Measurements from ENCODE around the gene SPAG9.

The SPAG9 gene, protein sequence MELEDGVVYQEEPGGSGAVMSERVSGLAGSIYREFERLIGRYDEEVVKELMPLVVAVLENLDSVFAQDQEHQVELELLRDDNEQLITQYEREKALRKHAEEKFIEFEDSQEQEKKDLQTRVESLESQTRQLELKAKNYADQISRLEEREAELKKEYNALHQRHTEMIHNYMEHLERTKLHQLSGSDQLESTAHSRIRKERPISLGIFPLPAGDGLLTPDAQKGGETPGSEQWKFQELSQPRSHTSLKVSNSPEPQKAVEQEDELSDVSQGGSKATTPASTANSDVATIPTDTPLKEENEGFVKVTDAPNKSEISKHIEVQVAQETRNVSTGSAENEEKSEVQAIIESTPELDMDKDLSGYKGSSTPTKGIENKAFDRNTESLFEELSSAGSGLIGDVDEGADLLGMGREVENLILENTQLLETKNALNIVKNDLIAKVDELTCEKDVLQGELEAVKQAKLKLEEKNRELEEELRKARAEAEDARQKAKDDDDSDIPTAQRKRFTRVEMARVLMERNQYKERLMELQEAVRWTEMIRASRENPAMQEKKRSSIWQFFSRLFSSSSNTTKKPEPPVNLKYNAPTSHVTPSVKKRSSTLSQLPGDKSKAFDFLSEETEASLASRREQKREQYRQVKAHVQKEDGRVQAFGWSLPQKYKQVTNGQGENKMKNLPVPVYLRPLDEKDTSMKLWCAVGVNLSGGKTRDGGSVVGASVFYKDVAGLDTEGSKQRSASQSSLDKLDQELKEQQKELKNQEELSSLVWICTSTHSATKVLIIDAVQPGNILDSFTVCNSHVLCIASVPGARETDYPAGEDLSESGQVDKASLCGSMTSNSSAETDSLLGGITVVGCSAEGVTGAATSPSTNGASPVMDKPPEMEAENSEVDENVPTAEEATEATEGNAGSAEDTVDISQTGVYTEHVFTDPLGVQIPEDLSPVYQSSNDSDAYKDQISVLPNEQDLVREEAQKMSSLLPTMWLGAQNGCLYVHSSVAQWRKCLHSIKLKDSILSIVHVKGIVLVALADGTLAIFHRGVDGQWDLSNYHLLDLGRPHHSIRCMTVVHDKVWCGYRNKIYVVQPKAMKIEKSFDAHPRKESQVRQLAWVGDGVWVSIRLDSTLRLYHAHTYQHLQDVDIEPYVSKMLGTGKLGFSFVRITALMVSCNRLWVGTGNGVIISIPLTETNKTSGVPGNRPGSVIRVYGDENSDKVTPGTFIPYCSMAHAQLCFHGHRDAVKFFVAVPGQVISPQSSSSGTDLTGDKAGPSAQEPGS (N-terminal part only)

DNA sequence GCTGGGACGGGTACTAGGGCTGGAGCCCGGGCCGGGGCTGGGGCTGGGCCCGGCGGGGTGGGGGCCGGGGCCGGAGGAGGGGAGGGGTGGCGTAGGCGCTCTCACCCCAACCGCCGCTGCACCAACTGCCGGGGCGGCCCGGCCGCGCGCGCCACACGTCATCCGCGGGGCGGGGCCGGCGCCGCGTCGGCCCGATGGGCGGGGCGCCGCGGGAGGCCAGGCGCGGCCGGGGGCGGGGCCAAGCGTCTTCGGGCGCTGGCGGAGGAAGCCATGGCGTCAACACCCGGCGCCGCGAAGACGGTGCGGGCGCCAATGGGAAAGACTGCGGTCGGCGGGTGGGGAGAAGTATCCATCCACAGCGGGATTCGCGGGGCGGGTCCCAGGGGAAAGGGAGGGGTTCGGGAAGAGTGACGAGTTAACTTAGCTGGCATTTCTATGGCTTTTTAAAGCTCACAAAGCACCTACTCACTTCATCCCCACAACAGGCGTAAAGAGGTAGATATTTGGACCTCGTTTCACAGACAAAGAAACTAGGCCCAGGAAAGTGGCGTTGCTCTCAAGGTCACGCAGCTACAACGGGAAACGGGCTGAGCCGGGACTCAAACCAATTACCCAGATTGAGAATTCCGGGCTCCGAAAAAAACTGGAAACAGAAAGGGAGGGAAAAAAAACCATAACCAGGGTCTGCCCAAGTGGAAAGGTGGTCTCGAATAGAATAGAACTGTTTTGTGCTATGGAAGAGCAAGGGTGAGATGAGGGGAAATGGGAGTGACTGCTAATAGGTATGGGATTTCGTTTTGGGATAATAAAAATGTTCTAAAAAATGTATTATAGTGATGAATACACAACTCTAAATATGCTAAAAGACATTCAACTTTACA, at the start of gene SPAG9:
Gene SPAG9 (minus strand): TSS at position 130 of the 881 bp plus-strand sequence. CDS start 212 bp downstream, outside the sequence.
- no peaks in the 10 kb centered on the region for H3K27me3 ChIP-seq (ENCODE audit: insufficient read depth, low read length)
- peak within 1 kb of the TSS; percentile 97 for H3K4me3 ChIP-seq (ENCODE audit: low read length)
- H3K4me1 ChIP-seq (ENCODE audit: insufficient read depth, low read length) = peaks cover 3% of the 10 kb centered on the region; the same call in 1 of the 2 replicates
- no peaks in the 10 kb centered on the region for H3K9me3 ChIP-seq (ENCODE audit: insufficient read depth, low read depth, low read length)
- H3K27ac ChIP-seq (ENCODE audit: low read length) = peak within 1 kb of the TSS; percentile 94
- H3K9ac ChIP-seq (ENCODE audit: low read depth, low read length) = peak within 1 kb of the TSS; percentile 92
- no peaks in the 10 kb centered on the region for H3K36me3 ChIP-seq (ENCODE audit: insufficient read depth, low read depth, low read length)

- H3K9ac ChIP-seq (ENCODE audit: low read depth, low read length) = no peak overlapping the region
- no peaks in the 10 kb centered on the region for H3K9me3 ChIP-seq (ENCODE audit: insufficient read depth, low read depth, low read length)
- H3K4me1 ChIP-seq (ENCODE audit: insufficient read depth, low read length) = 0 out of 2 replicates have a peak, but pooled peaks cover 4% of the 10 kb centered on the region
- H3K27ac ChIP-seq (ENCODE audit: low read length) = no peak overlapping the region
- peaks cover 56% of the 10 kb centered on the region for H3K36me3 ChIP-seq (ENCODE audit: insufficient read depth, low read depth, low read length)
- no peak overlapping the region for H3K4me3 ChIP-seq (ENCODE audit: low read length)
- no peaks in the 10 kb centered on the region for H3K27me3 ChIP-seq (ENCODE audit: insufficient read depth, low read length)
These were observed 48.7 kb upstream of the SPAG9 start for GRCh38 chr17:51169340-51169739.

DNA sequence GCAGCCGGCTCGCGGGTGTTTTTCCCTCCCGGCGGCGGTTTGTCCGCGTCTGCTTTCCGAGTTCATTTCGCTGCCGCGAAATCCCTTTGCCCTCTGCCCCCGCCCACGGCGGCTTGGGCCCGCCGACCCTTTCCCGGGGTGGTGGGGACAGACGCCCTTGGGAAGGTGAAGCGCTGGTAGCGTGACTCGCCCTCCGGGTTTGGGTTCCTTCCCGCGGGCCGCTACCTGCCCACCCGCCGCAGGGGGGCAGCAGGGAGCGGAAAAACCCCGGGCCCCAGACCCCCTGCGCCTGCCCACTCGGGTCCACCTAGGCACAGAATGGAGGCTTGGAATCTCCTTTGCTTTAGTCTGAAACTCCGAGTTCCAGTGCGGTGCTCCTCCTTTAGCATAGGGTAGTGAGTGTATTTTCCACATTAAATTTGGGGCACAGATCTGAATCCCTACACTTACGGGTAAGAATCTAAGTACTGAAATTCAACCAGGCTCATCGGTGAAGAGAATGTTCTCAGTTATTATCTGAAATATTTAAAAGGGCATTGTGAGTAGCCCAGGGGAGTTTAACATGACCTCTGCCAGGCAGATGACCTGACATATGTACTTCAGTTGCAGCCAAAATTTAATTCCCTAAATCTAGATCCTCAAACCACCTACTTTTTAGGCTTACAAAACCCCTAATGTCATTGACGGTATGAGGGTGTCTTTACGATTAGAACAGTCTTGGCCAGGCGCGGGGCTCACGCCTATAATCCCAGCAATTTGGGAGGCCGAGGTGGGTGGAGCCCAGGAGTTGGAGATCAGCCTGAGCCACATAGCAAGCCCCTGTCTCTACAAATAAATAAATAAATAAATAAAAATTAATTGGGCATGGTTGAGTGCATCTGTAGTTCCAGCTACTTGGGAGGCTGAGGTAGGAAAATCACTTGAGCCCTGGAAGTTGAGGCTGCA, 46.6 kb upstream of the SPAG9 start:
- H3K9ac ChIP-seq (ENCODE audit: low read depth, low read length) = peak overlapping the region; percentile 96
- no peaks in the 10 kb centered on the region for H3K9me3 ChIP-seq (ENCODE audit: insufficient read depth, low read depth, low read length)
- no peak overlapping the region for H3K27ac ChIP-seq (ENCODE audit: low read length)
- H3K4me3 ChIP-seq (ENCODE audit: low read length) = peak overlapping the region; percentile 99
- H3K4me1 ChIP-seq (ENCODE audit: insufficient read depth, low read length) = 0 out of 2 replicates have a peak, but pooled peaks cover 4% of the 10 kb centered on the region
- H3K36me3 ChIP-seq (ENCODE audit: insufficient read depth, low read depth, low read length) = peaks cover 58% of the 10 kb centered on the region
- H3K27me3 ChIP-seq (ENCODE audit: insufficient read depth, low read length) = no peaks in the 10 kb centered on the region

DNA sequence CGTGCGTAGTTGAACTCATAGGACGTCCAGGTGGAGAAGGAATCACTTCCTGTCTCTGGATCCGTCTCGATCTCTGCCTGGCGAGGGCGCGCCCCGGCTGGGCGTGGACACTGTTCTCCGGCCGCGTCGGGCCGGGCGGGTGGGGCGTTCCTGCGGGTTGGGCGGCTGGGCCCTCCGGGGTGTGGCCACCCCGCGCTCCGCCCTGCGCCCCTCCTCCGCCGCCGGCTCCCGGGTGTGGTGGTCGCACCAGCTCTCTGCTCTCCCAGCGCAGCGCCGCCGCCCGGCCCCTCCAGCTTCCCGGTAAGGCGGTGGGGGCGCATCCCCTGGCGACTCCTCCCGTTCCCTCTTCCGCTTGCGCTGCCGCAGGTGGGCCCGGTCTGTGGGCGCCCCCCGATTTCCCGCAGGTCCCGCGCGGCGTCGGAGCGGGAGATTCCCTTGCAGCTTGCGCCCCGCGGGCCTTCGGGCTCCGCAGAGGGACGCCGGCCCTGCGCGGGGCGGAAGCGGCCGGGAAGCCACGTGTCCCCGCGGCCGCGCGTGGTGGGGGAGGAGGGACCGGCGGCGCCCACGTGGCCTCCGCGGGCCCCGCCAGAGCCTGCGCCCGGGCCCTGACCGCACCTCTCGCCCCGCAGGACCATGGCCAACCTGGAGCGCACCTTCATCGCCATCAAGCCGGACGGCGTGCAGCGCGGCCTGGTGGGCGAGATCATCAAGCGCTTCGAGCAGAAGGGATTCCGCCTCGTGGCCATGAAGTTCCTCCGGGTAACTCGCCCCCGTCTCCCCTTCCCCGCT, 45.7 kb upstream of the SPAG9 start, which contains the start of gene NME2:
Gene NME2 (plus strand): TSS at position 214 of the 789 bp plus-strand sequence. CDS start 420 bp downstream, at position 634.
- Histone ChIP-seq H3K4me1 (ENCODE audit: insufficient read depth, low read length) (0 out of 2 replicates have a peak, but pooled peaks cover 4% of the 10 kb centered on the region), H3K27me3 (ENCODE audit: insufficient read depth, low read length) (no peaks in the 10 kb centered on the region), H3K4me3 (ENCODE audit: low read length) (peak within 1 kb of the TSS; percentile 99), H3K27ac (ENCODE audit: low read length) (no peak within 1 kb of the TSS), H3K9me3 (ENCODE audit: insufficient read depth, low read depth, low read length) (no peaks in the 10 kb centered on the region), H3K9ac (ENCODE audit: low read depth, low read length) (peak within 1 kb of the TSS; percentile 96), H3K36me3 (ENCODE audit: insufficient read depth, low read depth, low read length) (peaks cover 58% of the 10 kb centered on the region)

- Histone ChIP-seq H3K36me3 (ENCODE audit: insufficient read depth, low read depth, low read length) (peaks cover 58% of the 10 kb centered on the region), H3K9me3 (ENCODE audit: insufficient read depth, low read depth, low read length) (no peaks in the 10 kb centered on the region), H3K9ac (ENCODE audit: low read depth, low read length) (peak overlapping the region; percentile 89), H3K27me3 (ENCODE audit: insufficient read depth, low read length) (no peaks in the 10 kb centered on the region), H3K27ac (ENCODE audit: low read length) (no peak overlapping the region), H3K4me3 (ENCODE audit: low read length) (peak overlapping the region; percentile 99), H3K4me1 (ENCODE audit: insufficient read depth, low read length) (0 out of 2 replicates have a peak, but pooled peaks cover 4% of the 10 kb centered on the region)
These were observed 45.1 kb upstream of the SPAG9 start for GRCh38 chr17:51165680-51166197.

- no peaks in the 10 kb centered on the region for H3K27me3 ChIP-seq (ENCODE audit: insufficient read depth, low read length)
- 0 out of 2 replicates have a peak, but pooled peaks cover 4% of the 10 kb centered on the region for H3K4me1 ChIP-seq (ENCODE audit: insufficient read depth, low read length)
- no peak overlapping the region for H3K27ac ChIP-seq (ENCODE audit: low read length)
- peak overlapping the region; percentile 89; the same call in 1 of the 2 replicates for H3K9ac ChIP-seq (ENCODE audit: low read depth, low read length)
- H3K4me3 ChIP-seq (ENCODE audit: low read length) = peak overlapping the region; percentile 99
- peaks cover 58% of the 10 kb centered on the region for H3K36me3 ChIP-seq (ENCODE audit: insufficient read depth, low read depth, low read length)
- H3K9me3 ChIP-seq (ENCODE audit: insufficient read depth, low read depth, low read length) = no peaks in the 10 kb centered on the region
These were observed 44.4 kb upstream of the SPAG9 start for GRCh38 chr17:51164911-51165679.

DNA sequence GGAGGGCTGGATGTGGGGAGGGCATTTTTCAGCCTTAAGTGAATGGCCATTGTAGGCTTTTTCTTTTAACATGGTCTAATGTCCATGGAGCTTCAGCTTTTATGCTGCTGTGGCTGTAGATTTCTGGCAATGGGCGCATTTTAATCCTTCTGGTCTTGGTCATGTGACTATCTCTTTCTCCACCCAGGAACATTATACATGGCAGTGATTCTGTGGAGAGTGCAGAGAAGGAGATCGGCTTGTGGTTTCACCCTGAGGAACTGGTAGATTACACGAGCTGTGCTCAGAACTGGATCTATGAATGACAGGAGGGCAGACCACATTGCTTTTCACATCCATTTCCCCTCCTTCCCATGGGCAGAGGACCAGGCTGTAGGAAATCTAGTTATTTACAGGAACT, 40.9 kb upstream of the SPAG9 start:
- H3K4me1 ChIP-seq (ENCODE audit: insufficient read depth, low read length) = 0 out of 2 replicates have a peak, but pooled peaks cover 4% of the 10 kb centered on the region
- H3K9ac ChIP-seq (ENCODE audit: low read depth, low read length) = no peak overlapping the region
- no peaks in the 10 kb centered on the region for H3K9me3 ChIP-seq (ENCODE audit: insufficient read depth, low read depth, low read length)
- no peak overlapping the region for H3K27ac ChIP-seq (ENCODE audit: low read length)
- no peak overlapping the region for H3K4me3 ChIP-seq (ENCODE audit: low read length)
- peaks cover 66% of the 10 kb centered on the region for H3K36me3 ChIP-seq (ENCODE audit: insufficient read depth, low read depth, low read length)
- H3K27me3 ChIP-seq (ENCODE audit: insufficient read depth, low read length) = no peaks in the 10 kb centered on the region

DNA sequence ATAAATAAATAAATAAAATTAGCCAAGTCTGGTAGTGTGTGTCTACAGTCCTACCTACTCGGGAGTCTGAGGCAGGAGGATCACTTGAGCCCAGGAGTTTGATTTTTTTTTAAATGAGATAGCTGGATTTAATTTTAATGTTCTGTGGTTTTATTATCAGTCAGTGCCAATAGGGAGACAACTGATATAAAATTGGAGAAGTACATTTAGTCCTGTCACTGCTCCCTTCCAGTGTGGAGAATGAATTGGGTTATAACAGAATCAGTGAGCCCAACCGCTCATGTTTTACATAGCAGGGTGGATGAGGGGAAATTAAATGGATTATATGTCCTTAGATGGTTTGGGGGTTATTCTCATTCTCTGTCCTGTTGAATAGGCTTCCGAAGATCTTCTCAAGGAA, 38.9 kb upstream of the SPAG9 start:
- Histone ChIP-seq H3K27me3 (ENCODE audit: insufficient read depth, low read length) (no peaks in the 10 kb centered on the region), H3K9ac (ENCODE audit: low read depth, low read length) (no peak overlapping the region), H3K36me3 (ENCODE audit: insufficient read depth, low read depth, low read length) (peaks cover 79% of the 10 kb centered on the region), H3K4me3 (ENCODE audit: low read length) (no peak overlapping the region), H3K4me1 (ENCODE audit: insufficient read depth, low read length) (no peaks in the 10 kb centered on the region), H3K27ac (ENCODE audit: low read length) (no peak overlapping the region), H3K9me3 (ENCODE audit: insufficient read depth, low read depth, low read length) (no peaks in the 10 kb centered on the region)

Measured in iPS-20b (cell line).